Neural cell (in vitro differentiated cells): ENCODE data around the gene SPP1. TPM values are rescaled to one million over a fixed set of nuclear protein-coding genes. Genes with fewer than 3 reads are reported as not detected.

Experiments
- H2AFZ ChIP-seq: fragments of 200-600, 300-800 bp; sonication (generic), shearing (Covaris generic); 2 replicates; pipeline ENCODE4 v1.6.0; 2014; ENCODE audit warnings: low read depth, mild to moderate bottlenecking, antibody characterized with exemption, low read length, moderate library complexity
- H3F3A ChIP-seq: fragments of 200-600 bp; shearing (Covaris generic); 2 replicates; pipeline ENCODE4 v1.6.1; 2016; ENCODE audit warnings: mild to moderate bottlenecking, moderate library complexity, mixed read lengths, antibody characterized with exemption, low read length; ENCODE audit not compliant: insufficient read depth, poor library complexity, severe bottlenecking
- H3K27ac ChIP-seq: fragments of 200-600, 300-800 bp; sonication (generic), shearing (Covaris generic); 2 replicates; pipeline ENCODE4 v1.5.1; 2014; ENCODE audit warnings: mild to moderate bottlenecking, low read length, moderate library complexity
- H3K27me3 ChIP-seq: fragments of 300-800, 200-600 bp; sonication (generic), shearing (Covaris generic); 2 replicates; pipeline ENCODE4 v1.6.0; 2014; ENCODE audit warnings: mild to moderate bottlenecking, low read depth, low read length, moderate library complexity; ENCODE audit not compliant: insufficient read depth
- H3K36me3 ChIP-seq: fragments of 300-800, 200-600 bp; sonication (generic), shearing (Covaris generic); 2 replicates; pipeline ENCODE4 v1.5.1; 2014; ENCODE audit warnings: mild to moderate bottlenecking, antibody characterized with exemption, low read length, moderate library complexity; ENCODE audit not compliant: insufficient read depth
- H3K4me2 ChIP-seq: fragments of 300-800, 200-600 bp; sonication (generic), shearing (Covaris generic); 2 replicates; pipeline ENCODE4 v1.6.0; 2014; ENCODE audit warnings: mild to moderate bottlenecking, low read length
- H3K4me3 ChIP-seq: fragments of 300-800, 200-600 bp; sonication (generic), shearing (Covaris generic); 2 replicates; pipeline ENCODE4 v1.5.1; 2014; ENCODE audit warnings: mild to moderate bottlenecking, low read length, moderate library complexity
- H3K79me2 ChIP-seq: fragments of 200-600 bp; shearing (Covaris generic); replicated peaks from 2 replicates; pipeline ENCODE4 v1.6.0; 2014; ENCODE audit warnings: mild to moderate bottlenecking, low read length, moderate library complexity; ENCODE audit not compliant: insufficient read depth
- H3K9ac ChIP-seq: fragments of 300-800, 200-600 bp; sonication (generic), shearing (Covaris generic); 2 replicates; pipeline ENCODE4 v1.6.1; 2016; ENCODE audit warnings: mild to moderate bottlenecking, low read length, mixed read lengths
- H3K9me2 ChIP-seq: fragments of 200-600 bp; shearing (Covaris generic); 2 replicates; pipeline ENCODE4 v1.6.1; 2016; ENCODE audit warnings: mild to moderate bottlenecking, low read length, mixed read lengths; ENCODE audit not compliant: insufficient read depth
- H3K9me3 ChIP-seq: fragments of 200-600, 300-800 bp; sonication (generic), shearing (Covaris generic); 2 replicates; pipeline ENCODE4 v1.6.1; 2016; ENCODE audit warnings: mild to moderate bottlenecking, mixed run types, low read length, moderate library complexity, mixed read lengths
- H4K20me1 ChIP-seq: fragments of 200-600 bp; shearing (Covaris generic); 2 replicates; pipeline ENCODE4 v1.6.1; 2016; ENCODE audit warnings: mild to moderate bottlenecking, mixed run types; ENCODE audit not compliant: insufficient read depth
- CTCF ChIP-seq: fragments of 450-650 bp; IDR thresholded peaks from 2 replicates; pipeline ENCODE4 v1.5.1; 2014; ENCODE audit warnings: antibody characterized with exemption, mild to moderate bottlenecking, moderate library complexity; ENCODE audit not compliant: poor library complexity, severe bottlenecking
- EP300 ChIP-seq: fragments of 450-650 bp; conservative IDR thresholded peaks from 2 replicates; pipeline ENCODE4 v1.6.1; 2014; ENCODE audit warnings: antibody characterized with exemption, mild to moderate bottlenecking, moderate library complexity; ENCODE audit not compliant: poor library complexity, severe bottlenecking
- EZH2 ChIP-seq: fragments of 200-600, 300-800 bp; shearing (Covaris generic), sonication (generic); IDR thresholded peaks from 2 replicates; pipeline ENCODE4 v1.6.1; 2014; ENCODE audit warnings: antibody characterized with exemption, low read length, borderline replicate concordance, mild to moderate bottlenecking; ENCODE audit not compliant: insufficient read depth, poor library complexity, severe bottlenecking
- MXI1 ChIP-seq: fragments of 450-650 bp; conservative IDR thresholded peaks from 2 replicates; pipeline ENCODE4 v1.6.1; 2014; ENCODE audit warnings: antibody characterized with exemption, mild to moderate bottlenecking; ENCODE audit not compliant: poor library complexity, severe bottlenecking
- POLR2AphosphoS5 ChIP-seq: IDR thresholded peaks from 2 replicates; pipeline ENCODE4 v1.6.1; 2012
- RAD21 ChIP-seq: fragments of 450-650 bp; conservative IDR thresholded peaks from 2 replicates; pipeline ENCODE4 v1.6.1; 2014; ENCODE audit warnings: antibody characterized with exemption, mild to moderate bottlenecking, moderate library complexity
- REST ChIP-seq: IDR thresholded peaks from 2 replicates; pipeline ENCODE4 v1.6.1; 2012; ENCODE audit warnings: borderline replicate concordance
- SMC3 ChIP-seq: fragments of 450-650 bp; conservative IDR thresholded peaks from 2 replicates; pipeline ENCODE4 v1.6.1; 2014; ENCODE audit warnings: antibody characterized with exemption, mild to moderate bottlenecking, moderate library complexity; ENCODE audit not compliant: poor library complexity
- TAF1 ChIP-seq: IDR thresholded peaks from 2 replicates; pipeline ENCODE4 v1.6.1; 2012; ENCODE audit warnings: low read depth
- polyA plus RNA-seq: library from polyadenylated mRNA; depleted of rRNA; stranded (reverse); fragments of >200 nt; gene quantifications from 2 replicates; pipeline ENCODE4 v1.2.3, GENCODE V29; 2014

The SPP1 gene
- polyA plus RNA-seq, 1 donor from 2014 or later = 0.35 TPM

- no peak for TF ChIP-seq RAD21
- TF ChIP-seq POLR2AphosphoS5 = no peak
- TF ChIP-seq EP300 = no peak
- no peak for TF ChIP-seq SMC3
- no peak for TF ChIP-seq TAF1
- H3K9me3 ChIP-seq = no peaks in the 10 kb centered on the region
- no peaks in the 10 kb centered on the region for H3K9me2 ChIP-seq
- no peak overlapping the region for H3K4me2 ChIP-seq
- no peaks in the 10 kb centered on the region for H3K79me2 ChIP-seq
- no peaks in the 10 kb centered on the region for H3K27me3 ChIP-seq
- H2AFZ ChIP-seq = no peak overlapping the region
- no peak overlapping the region for H3K27ac ChIP-seq
- H3F3A ChIP-seq = no peaks in the 10 kb centered on the region
- H3K36me3 ChIP-seq = no peaks in the 10 kb centered on the region
- H3K9ac ChIP-seq = no peak overlapping the region
- H4K20me1 ChIP-seq = no peaks in the 10 kb centered on the region
- no peak overlapping the region for H3K4me3 ChIP-seq
These were observed 25.0 kb upstream of the SPP1 start for GRCh38 chr4:87950493-87950892.

- H3K79me2 ChIP-seq = no peaks in the 10 kb centered on the region
- no peak overlapping the region for H3K4me2 ChIP-seq
- no peaks in the 10 kb centered on the region for H3K36me3 ChIP-seq
- no peak overlapping the region for H3K27ac ChIP-seq
- H3F3A ChIP-seq = no peaks in the 10 kb centered on the region
- H3K4me3 ChIP-seq = no peak overlapping the region
- no peaks in the 10 kb centered on the region for H3K27me3 ChIP-seq
- no peaks in the 10 kb centered on the region for H3K9me2 ChIP-seq
- no peak overlapping the region for H2AFZ ChIP-seq
- no peak for TF ChIP-seq SMC3
- TF ChIP-seq EZH2 = no peak
- no peak for TF ChIP-seq MXI1
- TF ChIP-seq RAD21 = no peak
- no peak for TF ChIP-seq REST
- TF ChIP-seq EP300 = no peak
- TF ChIP-seq CTCF = no peak
- no peak for TF ChIP-seq POLR2AphosphoS5
- TF ChIP-seq TAF1 = no peak
- H3K9ac ChIP-seq = no peak overlapping the region
- H4K20me1 ChIP-seq = no peaks in the 10 kb centered on the region
- H3K9me3 ChIP-seq = no peaks in the 10 kb centered on the region
These were observed 24.5 kb upstream of the SPP1 start for GRCh38 chr4:87950936-87951511.

- H3K27me3 ChIP-seq = no peaks in the 10 kb centered on the region
- no peak overlapping the region for H2AFZ ChIP-seq
- no peaks in the 10 kb centered on the region for H3K9me3 ChIP-seq
- no peaks in the 10 kb centered on the region for H4K20me1 ChIP-seq
- no peak overlapping the region for H3K27ac ChIP-seq
- no peak overlapping the region for H3K9ac ChIP-seq
- no peaks in the 10 kb centered on the region for H3F3A ChIP-seq
- H3K36me3 ChIP-seq = no peaks in the 10 kb centered on the region
- no peaks in the 10 kb centered on the region for H3K9me2 ChIP-seq
- no peak for TF ChIP-seq POLR2AphosphoS5
- TF ChIP-seq SMC3 = no peak
- no peak for TF ChIP-seq MXI1
- TF ChIP-seq EP300 = no peak
- TF ChIP-seq TAF1 = no peak
- TF ChIP-seq RAD21 = no peak
- no peak for TF ChIP-seq CTCF
- H3K4me3 ChIP-seq = no peak overlapping the region
- H3K4me2 ChIP-seq = no peak overlapping the region
- H3K79me2 ChIP-seq = no peaks in the 10 kb centered on the region
These were observed 21.7 kb upstream of the SPP1 start for GRCh38 chr4:87953826-87954225.
